GM08714 (cell line): Measurements from ENCODE around the gene KRTAP17-1.
"Not testable (repeated sequence)": the region's sequence is repeated elsewhere in the genome, so short reads cannot be mapped to it uniquely, and the experiment has no call there.

ENCODE experiments used
- H3K4me3 ChIP-seq: fragments of 200-500 bp; sonication (Bioruptor generic); 2 replicates; pipeline ENCODE4 v1.5.1; 2014; ENCODE audit warnings: mild to moderate bottlenecking, low read length, inconsistent platforms
- ZNF274 ChIP-seq: IDR thresholded peaks from 2 replicates; pipeline ENCODE4 v1.6.1; 2012; ENCODE audit warnings: mild to moderate bottlenecking, low read depth, low read length

Gene KRTAP17-1, protein sequence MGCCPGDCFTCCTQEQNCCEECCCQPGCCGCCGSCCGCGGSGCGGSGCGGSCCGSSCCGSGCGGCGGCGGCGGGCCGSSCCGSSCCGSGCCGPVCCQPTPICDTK

DNA sequence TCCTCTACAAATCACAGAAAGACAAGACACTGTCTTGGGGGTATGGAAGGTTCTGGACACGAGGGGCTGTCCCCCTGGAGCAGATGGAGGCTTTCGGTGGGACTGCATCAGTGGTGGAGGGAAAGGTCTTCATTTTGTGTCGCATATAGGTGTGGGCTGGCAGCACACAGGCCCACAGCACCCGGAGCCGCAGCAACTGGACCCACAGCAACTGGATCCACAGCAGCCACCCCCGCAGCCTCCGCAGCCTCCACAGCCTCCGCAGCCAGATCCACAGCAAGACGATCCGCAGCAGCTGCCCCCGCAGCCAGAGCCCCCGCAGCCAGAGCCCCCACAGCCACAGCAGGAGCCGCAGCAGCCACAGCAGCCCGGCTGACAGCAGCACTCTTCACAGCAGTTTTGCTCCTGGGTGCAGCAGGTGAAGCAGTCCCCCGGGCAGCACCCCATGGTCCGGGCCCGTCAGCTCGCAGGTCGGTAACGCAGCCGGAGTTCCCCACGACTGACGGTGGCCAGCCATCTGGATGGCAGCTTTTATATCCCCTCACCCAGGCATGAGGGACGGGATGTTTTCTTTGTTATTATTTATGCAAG, at the start of gene KRTAP17-1:
Gene KRTAP17-1 (minus strand): TSS at position 507 of the 591 bp plus-strand sequence. CDS start 60 bp downstream, at position 447.
- no peak within 1 kb of the TSS for H3K4me3 ChIP-seq
- TF ChIP-seq ZNF274: no peak

DNA sequence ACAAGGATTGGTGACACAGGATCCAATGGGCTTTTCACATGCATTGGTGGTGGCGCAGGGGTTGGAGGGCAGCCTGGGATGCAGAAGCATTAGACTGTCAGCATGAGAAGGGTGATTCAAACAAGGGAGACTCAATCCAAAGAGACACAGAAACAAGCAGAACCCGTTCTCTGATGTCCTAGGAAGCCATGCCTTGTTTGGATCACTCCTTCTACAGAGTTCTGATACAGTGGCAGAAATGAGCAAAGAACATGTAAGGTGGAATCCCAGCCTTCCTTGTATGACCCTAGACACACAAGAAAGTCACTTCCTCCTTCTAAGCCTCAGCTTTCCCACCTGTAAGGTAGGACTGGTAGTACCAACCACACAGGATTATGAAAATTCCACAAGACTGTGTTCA, 48.4 kb upstream of the KRTAP17-1 start:
- no peak overlapping the region for H3K4me3 ChIP-seq
- no peak for TF ChIP-seq ZNF274

DNA sequence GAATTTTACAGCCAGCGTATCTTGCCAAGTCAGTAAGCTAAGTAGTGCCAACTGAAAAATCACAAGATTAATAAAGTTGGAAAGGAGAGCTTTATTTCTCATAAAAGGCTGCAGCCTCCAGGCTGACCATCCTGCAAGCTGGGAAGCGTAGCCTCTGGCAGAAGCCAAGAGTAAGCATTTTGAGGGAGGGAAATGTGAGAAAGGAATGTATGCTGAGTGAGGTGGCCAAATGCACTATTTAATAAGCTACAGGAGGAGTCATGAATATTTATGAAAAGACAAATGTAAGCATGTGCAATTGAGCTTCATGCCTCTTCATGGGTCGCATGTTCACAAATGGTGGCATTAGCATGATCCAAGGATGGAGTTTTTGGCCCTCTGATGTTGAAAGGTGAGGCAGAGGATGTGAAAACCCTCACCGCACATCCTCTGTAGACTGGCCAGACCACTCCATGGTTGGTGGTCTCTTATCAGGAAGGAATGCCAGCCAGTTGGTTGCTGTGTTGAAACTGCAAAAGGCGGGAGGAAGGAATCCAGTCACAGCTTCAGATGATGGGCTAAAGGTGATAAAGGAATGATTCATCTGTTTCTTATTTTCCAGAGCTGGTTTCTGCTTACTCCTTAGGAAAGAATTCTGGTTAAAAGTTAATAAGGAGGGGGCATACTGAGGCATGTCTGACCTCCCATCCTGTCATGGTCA, 44.9 kb upstream of the KRTAP17-1 start:
- no peak overlapping the region for H3K4me3 ChIP-seq
- TF ChIP-seq ZNF274: no peak

DNA sequence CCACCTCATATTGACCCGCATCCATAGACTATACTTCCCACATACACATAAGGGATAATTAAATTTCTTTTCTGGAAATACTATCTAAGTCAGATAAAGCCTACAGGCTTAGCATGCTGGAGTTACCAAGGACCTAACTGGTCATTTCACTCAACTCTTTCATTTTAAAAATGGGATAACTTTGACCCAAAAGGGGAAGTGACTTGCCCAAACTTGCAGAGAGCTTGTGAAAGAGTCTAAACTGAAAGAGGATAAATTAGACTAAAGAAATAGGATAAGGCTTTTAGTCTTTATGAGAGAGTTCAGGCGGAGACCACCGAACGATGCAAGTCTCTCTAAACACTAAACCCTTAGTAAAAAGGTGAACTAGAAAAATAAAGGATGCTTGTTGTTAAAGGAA, 39.0 kb upstream of the KRTAP17-1 start:
- no peak overlapping the region for H3K4me3 ChIP-seq
- TF ChIP-seq ZNF274: no peak

DNA sequence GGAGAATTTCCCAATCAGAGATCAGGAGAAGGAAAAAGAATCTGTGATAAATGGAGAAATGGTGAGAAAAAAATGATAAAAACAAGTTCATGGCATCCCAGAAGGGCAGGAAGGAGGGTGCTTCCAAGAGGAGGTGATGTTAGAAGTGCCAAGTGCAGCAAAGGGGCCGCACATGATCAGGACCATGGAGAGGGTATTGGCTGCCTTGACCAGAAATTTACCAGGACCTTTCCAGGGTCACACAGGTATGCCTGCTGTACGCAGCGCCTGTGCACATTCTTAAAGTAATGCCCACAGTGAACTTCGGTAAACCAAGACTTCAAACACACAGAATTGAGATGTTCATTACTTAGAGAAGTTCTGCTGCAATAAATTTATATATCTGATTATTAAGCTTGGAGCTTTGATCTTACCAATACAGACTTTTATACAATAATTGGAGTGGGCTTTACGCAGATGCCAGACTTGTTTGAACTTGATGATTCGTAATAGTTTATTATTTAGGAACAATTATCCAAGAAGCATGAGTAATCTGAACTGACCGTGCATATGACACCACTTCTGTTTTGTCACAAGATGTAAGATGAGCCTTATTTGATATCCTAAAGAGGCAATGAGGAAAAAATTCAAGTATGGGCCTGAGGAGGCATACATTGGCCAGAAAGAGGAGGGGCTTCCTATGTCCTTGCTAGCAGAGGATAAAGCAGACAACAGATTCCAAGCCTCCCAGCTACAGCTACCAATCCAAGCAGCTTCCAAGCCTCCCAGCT, 37.3 kb upstream of the KRTAP17-1 start:
- no peak for TF ChIP-seq ZNF274
- no peak overlapping the region for H3K4me3 ChIP-seq

DNA sequence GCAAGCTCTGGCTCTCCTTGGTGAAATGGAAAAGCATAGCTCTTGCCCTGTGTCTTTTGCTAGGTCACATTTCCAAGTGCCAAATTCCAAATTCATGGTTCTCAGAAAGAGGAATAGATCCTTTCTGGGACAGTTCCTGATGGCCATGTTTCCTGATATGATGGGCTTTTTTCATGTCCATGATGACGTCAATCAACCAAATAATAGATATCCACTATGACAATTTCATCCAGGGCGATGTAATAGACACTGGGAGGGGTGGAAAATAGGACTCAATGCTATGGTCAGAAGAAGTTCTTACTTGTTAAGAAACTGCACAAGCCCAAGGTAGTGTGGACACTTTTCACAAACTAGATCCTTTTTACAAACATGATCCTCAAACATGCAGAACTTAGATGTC, 35.7 kb upstream of the KRTAP17-1 start:
- H3K4me3 ChIP-seq: no peak overlapping the region
- no peak for TF ChIP-seq ZNF274

DNA sequence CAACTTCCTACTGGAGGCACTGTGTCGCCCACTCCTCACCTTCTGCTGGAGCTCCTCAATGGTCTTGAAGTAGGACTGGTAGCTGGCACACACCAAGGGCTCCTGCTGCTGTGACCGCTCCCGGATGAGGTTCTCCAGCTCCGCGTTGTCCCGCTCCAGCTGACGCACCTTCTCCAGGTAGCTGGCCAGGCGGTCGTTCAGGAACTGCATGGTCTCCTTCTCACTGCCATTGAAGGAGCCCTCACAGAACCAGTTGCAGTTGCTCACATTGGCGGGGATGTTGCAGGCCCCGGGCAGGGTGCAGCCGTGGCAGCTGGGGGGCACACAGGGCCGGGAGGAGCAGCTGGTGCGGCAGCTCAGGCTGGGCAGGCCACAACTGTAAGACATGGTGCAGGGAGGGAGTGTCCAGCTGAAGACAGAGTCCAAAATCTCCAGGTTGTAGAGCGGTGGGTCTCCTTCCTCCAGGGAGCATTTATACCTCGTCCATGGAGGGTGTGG, 34.9 kb upstream of the KRTAP17-1 start, which contains the start of gene KRT33A:
Gene KRT33A (minus strand): TSS at position 448 of the 498 bp plus-strand sequence. CDS start 61 bp downstream, at position 387.
- H3K4me3 ChIP-seq: not testable (repeated sequence)

DNA sequence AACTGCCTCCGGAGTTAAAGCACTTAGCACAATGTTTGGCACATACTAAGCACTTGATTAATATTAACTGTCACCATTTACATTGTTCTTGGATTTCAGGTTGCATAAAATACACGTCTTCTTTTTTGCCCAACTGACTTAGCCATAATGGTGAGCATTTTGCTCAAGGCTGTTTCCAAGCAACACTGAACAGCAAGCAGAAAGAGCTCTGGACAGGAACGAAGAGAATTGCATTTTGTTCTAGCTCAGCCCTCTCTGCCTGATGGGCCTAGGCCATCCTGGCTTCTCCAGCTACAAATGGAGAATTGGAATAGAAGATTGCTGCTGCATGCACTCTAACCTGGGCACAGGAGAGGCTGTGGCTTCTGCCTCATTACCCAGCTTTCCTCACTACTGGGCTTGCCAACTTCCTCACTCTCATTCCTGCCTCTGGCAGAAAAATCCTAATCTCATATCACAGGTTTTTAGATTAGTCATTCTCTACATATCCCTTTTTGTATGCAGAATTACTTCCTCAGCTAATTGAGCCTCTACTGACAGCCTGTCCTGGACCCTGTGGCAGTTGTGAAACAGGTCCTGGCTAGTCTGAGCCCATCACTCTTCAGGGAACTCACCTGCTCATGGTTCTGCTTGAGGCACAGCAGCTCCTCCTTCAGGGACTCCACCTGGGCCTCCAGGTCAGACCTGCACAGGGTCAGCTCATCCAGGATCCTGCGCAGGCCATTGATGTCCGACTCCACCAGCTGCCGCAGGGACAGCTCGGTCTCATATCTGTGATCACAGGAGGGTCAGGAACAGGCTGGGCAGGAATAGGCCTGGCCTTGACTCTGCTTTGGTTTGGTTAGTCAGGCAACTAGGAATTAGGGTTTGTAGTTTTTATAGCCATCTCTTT, 32.6 kb upstream of the KRTAP17-1 start:
- no peak overlapping the region for H3K4me3 ChIP-seq
- TF ChIP-seq ZNF274: no peak

DNA sequence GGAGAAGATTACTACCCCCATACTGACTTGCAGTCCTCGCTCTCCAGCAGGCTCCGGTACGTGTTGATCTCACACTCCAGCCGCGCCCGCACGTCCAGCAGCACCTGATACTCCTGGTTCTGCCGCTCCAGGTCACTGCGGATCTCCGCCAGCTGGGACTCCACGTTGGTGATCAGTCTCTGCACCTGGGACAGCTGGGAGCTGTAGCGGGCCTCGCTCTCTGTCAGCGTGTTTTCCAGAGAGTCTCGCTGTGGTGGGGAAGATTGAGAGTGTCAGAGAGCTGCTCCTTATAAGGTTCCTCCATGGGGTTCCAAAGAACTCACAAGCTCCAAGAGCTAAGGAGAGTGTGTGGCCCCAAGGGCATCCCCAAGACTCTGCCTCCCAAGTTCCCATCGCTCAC, 30.9 kb upstream of the KRTAP17-1 start:
- not testable (repeated sequence) for H3K4me3 ChIP-seq

DNA sequence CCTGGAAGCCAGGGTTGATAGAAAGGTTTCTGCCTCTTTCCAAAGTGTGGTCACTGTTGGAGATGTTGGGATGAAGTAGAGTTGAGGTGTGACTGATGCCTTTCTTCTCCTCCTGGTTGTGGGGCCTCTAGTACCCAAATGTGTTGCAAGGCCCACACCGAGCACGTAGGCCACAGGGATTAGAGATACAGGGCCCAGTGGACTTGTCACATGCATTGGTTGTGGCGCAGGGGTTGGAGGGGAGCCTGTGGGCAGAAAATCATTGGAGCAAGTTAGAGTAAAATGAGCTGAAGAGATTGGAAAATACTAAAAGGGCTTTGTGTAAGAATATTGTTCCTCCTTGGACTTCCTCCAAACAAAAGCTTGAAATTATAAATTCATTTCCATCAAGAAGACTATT, 30.5 kb upstream of the KRTAP17-1 start:
- H3K4me3 ChIP-seq: no peak overlapping the region
- TF ChIP-seq ZNF274: no peak

DNA sequence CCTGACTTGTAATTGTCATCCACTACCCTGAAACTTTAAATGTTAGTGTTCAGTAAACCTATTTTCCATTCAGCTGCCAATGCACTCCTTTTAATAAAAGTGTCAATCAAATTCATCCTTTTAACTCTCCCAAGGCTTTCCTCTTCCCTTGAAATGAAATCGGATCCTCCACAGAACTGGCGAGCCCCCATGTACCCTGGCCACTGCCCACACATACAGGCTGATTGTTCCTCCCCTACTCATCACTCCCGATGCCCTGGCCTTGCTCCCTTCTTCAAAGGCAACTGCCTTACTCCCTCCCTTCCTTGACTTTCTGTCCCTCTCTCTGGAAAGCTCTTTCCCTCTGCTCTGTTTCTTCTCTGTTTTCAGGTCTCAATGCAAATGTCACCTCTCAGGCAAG, 27.5 kb upstream of the KRTAP17-1 start:
- no peak overlapping the region for H3K4me3 ChIP-seq
- TF ChIP-seq ZNF274: no peak

DNA sequence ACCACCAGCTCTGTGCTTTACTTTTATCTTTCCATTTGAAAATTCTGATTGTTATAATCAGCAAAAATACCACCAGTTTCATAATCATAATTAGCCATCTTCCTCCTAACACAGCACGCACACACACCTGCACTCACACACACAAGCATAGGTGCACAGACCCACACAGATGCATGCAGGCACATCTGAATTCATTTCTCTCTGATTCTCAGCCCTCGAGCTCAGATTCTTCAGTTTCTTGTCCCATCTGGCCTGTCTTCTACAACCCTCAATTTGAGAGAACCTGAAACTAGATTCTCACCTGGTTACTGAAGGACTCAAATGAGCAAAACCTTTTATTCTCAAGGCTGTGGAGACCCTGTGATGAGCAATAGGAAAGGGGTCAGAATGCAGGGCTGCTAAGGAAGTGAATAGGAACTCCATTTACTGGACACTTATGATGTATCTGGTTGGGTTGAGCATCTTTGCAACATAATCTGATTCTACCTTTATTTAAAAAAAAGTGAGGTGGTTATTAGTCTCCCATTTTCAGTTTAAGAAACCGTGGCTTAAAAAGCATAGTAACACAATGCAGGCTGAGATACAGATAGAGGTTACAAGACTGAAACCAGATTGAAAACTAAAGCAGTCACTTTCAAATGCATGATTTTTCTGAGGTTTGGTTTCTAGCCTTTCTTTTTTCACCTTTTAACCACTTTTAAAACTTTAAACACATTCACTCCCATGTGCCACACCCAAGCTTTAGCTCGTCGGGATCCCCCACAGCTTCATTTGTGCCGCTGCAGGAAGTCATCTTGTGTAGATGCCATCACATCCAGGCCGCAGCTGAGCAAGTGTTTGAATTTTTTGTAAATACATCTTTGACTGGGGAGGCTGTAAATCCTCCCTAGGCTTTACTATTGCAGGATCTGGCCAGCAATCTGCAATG, 25.7 kb upstream of the KRTAP17-1 start:
- no peak for TF ChIP-seq ZNF274
- H3K4me3 ChIP-seq: peak overlapping the region; percentile 34; the same call in 1 of the 2 replicates

DNA sequence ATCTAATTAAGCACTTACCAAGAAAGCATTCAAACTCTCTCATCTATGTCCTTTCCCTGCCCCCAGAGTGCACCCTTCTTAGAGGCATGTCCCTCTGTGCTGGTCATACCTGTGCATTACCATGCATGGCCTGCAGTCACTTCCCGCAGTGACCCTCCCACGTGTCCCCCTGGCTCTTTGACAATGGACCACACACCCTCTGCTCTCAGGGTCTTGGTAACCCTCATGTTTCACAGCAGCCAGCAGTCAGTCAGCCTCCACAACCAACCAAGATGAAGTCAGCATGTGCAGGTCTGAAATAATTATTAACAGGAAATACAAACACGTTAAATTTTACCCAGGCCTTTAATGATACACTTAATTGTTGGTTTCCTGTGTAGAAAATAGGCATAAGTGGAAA, 25.0 kb upstream of the KRTAP17-1 start:
- no peak overlapping the region; the same call in 1 of the 2 replicates for H3K4me3 ChIP-seq
- no peak for TF ChIP-seq ZNF274
